Measurements from ENCODE around the gene LGALS3.

Gene LGALS3

DNA sequence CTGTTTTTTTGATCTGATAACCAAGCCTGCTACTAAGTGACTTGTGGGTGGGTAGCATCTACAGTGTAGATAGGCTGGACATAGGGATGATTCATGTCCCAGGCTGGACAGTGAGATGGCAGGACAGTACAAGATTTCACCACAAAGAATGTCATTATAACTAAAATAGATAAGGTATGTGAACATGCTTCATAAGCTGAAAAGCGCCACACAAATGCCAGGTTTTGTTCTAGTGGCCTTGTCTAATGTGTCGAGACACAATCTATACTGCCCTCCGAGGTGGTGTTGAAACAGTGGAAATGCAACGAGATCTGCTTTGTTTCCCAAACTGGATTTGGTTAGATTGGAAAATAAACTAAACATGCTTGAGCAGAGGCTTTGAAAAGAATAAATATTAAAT is 4.4 kb downstream of the LGALS3 start:
- peak; percentile 55 for DNase-seq

GRCh38 chr14:55136241-55136640 is 7.2 kb downstream of the LGALS3 start:
- DNase-seq, result no peak

DNA sequence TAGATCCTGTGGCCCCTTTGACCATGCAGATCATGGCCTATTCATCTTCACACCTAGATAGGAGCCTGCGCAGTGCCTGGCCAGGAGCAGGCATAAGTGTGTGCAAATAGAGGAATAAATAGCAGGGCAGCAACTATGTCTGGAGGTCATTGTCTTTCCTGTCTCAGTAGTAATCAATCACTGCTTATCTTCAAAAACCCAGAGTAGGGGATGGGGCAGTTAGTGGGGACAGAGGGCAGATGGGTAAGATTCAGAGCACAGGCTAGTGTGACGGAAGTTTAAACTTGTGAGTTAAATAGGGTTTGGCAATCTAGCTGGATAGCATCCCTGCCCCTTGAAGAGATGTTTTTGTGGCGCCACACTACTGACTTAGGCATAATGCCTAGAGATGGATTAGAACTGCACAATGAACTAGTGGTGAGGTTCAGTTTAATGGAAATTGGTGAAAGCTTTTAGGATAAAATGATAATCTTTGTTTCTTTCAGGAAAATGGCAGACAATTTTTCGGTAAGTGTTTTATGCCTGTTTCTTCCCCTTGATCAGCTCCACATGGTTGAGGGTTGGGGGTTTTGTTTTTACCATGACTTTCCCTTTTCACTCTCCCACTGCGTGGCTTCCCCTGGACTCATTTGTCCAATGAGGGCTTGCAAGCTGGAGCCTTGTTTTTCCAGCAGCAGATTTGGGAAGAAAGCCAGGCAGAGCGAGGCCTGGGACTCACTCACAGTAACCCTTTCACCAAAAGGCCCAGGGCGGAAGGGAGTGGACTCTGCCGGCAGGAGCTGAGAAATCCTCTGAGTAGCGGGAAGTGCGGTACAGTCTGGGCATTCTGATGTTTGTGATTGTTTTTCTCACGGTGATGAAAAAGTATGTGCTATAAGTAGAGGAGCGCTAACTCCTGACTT is 8.1 kb downstream of the LGALS3 start:
- DNase-seq, result no peak

GRCh38 chr14:55138091-55138490 is 9.0 kb downstream of the LGALS3 start:
- peak; percentile 1 for DNase-seq

- no peak for DNase-seq
These were observed 10.1 kb downstream of the LGALS3 start for GRCh38 chr14:55139141-55139540.

DNA sequence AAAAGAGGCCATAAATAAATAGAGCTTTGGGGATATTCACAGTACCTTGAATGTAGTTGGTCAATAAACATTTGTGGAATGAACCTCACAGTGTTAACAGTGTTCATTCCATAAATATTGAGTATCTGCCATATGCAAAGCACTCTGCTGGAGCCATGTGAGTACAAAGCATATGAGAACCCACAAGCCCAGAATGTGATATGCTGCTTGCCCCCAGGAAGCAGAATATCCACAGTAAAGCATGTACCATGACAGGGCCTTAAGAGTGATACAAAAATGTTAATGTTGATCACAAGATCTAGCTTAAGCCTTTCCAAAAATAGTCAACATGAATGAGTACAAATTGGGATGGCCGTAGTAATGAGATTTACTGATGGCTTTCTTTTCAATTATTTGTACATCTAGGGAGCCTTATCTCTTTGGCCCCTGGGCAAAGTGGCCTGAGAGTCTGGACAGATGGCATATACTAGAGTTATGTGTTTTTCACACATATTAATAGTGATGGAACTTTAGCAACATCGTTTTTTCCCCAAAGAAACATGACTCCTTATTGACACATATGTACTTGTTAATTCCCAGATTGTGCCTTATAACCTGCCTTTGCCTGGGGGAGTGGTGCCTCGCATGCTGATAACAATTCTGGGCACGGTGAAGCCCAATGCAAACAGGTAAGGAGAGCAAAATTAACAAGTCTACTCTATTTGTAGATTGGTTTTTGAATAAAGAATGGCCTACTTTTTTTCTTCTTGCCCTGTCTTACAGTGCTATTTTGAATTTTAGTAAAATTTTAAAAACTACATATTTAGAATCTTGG is 10.9 kb downstream of the LGALS3 start:
- DNase-seq, result no peak

DNA sequence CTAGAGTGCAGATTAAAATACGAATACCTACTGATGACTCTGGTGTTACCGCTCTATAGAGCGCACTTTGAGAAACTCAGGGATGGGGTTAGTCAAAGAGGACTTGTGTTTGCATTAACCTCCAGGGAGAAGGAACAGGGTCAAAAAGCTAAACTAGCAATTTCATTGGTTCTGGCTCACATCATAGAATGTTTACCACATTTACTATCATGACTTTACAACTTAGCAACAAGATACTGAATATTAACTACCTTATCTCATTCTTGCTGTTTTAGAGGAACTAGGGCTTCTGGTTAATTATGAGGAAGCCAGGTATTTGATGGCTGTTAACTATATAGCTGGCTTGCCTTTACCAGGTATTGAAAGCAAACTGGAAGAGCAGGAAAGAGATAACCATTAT is 12.8 kb downstream of the LGALS3 start:
- no peak for DNase-seq

- no peak for DNase-seq
These were observed 13.4 kb downstream of the LGALS3 start for GRCh38 chr14:55142466-55142865.

- DNase-seq, result no peak
These were observed 17.4 kb downstream of the LGALS3 start for GRCh38 chr14:55146425-55146824.

GRCh38 chr14:55151601-55152000 is 22.5 kb downstream of the LGALS3 start:
- no peak for DNase-seq

GRCh38 chr14:55152052-55152753 is 23.2 kb downstream of the LGALS3 start:
- no peak for DNase-seq

DNA sequence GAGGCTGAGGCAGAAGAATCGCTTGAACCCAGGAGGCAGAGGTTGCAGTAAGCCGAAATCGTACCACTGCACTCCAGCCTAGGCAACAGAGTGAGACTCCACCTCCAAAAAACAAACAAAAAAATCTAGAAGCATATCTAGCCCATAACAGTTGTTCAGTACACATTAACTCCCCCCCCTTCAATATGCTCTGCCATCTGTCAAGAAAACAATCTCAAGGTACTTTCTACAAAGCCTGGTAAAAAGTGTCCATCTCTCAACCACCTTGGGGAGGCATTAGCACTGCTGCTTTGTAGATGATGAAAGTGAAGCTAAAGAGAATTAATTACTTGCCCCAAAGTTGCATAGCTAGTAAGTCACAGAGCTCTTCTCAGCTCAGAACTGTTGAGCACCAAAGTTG is 24.9 kb downstream of the LGALS3 start:
- no peak for DNase-seq

- DNase-seq, result no peak
These were observed 28.0 kb downstream of the LGALS3 start for GRCh38 chr14:55157080-55157479.

GRCh38 chr14:55158412-55158811 is 29.4 kb downstream of the LGALS3 start:
- DNase-seq, result no peak

DNA sequence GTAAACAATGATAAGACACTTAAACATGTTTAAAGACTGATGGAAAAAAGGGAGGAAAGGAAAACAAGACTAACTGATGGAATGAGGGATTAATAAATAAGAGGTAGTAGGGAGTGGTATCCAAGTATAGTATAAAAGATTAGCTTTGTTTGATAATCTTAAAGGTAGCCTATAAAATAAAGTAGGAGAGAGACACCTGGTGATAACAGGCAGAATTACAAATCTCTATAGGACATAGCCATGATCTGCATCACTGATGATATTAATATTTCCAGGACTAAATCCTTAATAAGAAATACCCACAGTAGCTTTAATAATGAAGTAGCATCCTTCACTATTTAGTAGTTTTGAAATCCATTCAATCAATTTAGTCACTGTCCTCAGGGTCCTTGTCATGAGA is 31.9 kb downstream of the LGALS3 start:
- peak; percentile 23 for DNase-seq

DNA sequence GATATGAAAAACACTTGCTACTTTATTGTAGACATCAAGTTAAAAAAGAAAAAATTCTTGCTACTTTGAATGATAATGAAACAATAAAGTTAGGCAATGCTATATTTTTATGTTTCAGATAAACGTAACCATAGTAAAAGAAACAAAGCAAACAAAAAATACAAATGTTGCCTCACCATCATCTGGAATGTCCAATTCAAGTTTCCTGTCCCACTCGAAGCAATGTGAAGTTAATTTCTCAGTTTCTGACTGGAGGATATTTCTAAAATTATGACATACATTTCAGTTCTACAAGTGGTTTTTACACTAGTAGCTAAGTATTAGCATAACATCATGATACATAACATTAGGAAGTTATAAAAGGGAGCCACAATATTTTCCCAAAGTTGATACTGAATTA is 41.5 kb downstream of the LGALS3 start:
- DNase-seq, result no peak

- no peak for DNase-seq
These were observed 51.0 kb downstream of the LGALS3 start for GRCh38 chr14:55180006-55180405.

DNA sequence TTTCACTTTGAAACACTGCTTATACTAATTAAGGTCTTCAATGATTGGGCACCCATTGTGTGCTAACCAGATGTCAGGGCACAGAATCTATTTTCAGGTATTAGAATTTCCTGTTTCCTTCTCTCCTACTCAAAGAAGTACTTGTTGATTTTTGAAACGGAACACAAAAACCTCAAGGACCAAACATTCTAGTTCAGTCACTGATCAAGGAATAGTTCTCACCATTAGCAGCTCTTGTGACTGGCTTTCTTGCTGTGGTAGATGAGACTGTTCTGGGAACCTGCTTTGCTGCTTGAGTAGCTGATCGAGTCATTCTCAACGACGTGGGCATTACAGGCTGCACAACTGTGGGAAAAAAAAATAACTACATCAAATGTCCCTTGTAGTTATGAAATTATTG is 51.4 kb downstream of the LGALS3 start:
- no peak for DNase-seq

- no peak for DNase-seq
These were observed 59.7 kb downstream of the LGALS3 start for GRCh38 chr14:55188686-55189295.

GRCh38 chr14:55190906-55191202 is 61.8 kb downstream of the LGALS3 start:
- no peak for DNase-seq

DNA sequence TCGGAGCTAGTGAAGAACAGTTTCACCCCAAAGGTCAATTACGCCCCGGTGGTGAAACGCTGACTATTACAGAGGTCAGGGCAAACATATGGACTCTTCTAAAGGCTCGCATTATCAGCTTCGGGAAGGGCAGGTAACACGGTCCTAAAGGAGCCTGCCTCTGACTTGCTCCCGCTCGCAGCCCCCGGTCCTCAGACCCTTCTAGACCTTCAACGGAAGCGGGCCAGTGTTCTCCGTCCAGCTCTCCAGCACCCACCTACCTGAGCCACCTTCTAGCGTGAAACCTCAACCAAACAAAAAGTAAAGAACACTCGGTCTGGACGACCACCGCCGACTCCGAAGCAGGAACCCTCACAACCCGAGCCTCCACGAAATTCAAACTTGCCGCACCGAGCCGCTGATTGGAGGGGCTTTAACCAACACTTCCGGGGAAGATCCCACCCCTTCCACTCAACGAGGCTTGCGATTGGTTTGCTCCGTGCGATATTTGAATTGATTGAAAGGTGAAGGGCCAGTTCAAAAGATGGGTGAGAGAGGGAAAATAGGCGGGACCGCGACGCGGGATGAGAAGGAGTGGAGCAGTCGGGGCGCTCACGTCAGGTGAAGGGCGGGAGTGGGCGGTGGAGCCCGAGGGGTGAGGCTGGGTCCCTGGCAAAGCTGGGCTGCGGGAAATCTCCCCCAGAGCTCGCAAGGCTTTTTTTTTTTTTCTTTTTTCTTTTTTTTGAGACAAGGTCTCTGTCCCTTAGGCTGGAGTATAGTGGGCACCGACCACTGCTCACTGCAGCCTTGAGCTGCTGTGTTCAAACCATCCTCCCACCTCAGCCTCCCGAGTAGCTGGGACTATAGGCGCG is 62.4 kb downstream of the LGALS3 start, which contains the start of gene DLGAP5:
TSS of gene DLGAP5 (minus strand) at position 383 of the 851 bp plus-strand sequence. CDS start 2,406 bp downstream, outside the sequence.
- DNase-seq, result peak; percentile 96

GRCh38 chr14:55192054-55192621 is 63.1 kb downstream of the LGALS3 start:
- peak; percentile 37 for DNase-seq

Data from OCI-M1 (cell line).